UCSD-AML1 (cell line): ENCODE measurements around the gene SMG6.
A peak's percentile ranks its signal among the peaks of the same experiment; 100 is the strongest.

Experiments used
- DNase-seq: peaks from one replicate; lab custom pipeline; 2025; ENCODE audit not compliant: unreplicated experiment; lab: John Stamatoyannopoulos, UW

The SMG6 gene

GRCh38 chr17:2110436-2110835, 193.1 kb downstream of the SMG6 start:
- DNase-seq: no peak

- no peak for DNase-seq
Measured at GRCh38 chr17:2108170-2108569, 195.4 kb downstream of the SMG6 start.

- DNase-seq: no peak
Measured at GRCh38 chr17:2107506-2107905, 196.1 kb downstream of the SMG6 start.

- no peak for DNase-seq
Measured at GRCh38 chr17:2107050-2107449, 196.5 kb downstream of the SMG6 start.

GRCh38 chr17:2106308-2106955, 197.2 kb downstream of the SMG6 start:
- DNase-seq: no peak

GRCh38 chr17:2105663-2106062, 197.9 kb downstream of the SMG6 start:
- no peak for DNase-seq

GRCh38 chr17:2102931-2103809, 200.4 kb downstream of the SMG6 start:
- no peak for DNase-seq

- DNase-seq: peak; percentile 53
Measured at GRCh38 chr17:2101448-2102257, 201.9 kb downstream of the SMG6 start.

GRCh38 chr17:2095536-2095910, 208.1 kb downstream of the SMG6 start:
- no peak for DNase-seq

GRCh38 chr17:2094891-2095535, 208.6 kb downstream of the SMG6 start:
- DNase-seq: peak; percentile 50

GRCh38 chr17:2093349-2093748, 210.2 kb downstream of the SMG6 start:
- DNase-seq: no peak

GRCh38 chr17:2092253-2092652, 211.3 kb downstream of the SMG6 start:
- no peak for DNase-seq

- peak; percentile 30 for DNase-seq
Measured at GRCh38 chr17:2090804-2091534, 212.6 kb downstream of the SMG6 start.

- no peak for DNase-seq
Measured at GRCh38 chr17:2090210-2090641, 213.4 kb downstream of the SMG6 start.

GRCh38 chr17:2089021-2089422, 214.6 kb downstream of the SMG6 start:
- DNase-seq: no peak

GRCh38 chr17:2087597-2088211, 215.9 kb downstream of the SMG6 start:
- peak; percentile 74 for DNase-seq

GRCh38 chr17:2086306-2086705, 217.3 kb downstream of the SMG6 start:
- DNase-seq: no peak

- no peak for DNase-seq
Measured at GRCh38 chr17:2085648-2085949, 218.0 kb downstream of the SMG6 start.

- no peak for DNase-seq
Measured at GRCh38 chr17:2084766-2085647, 218.6 kb downstream of the SMG6 start.
